SK-N-SH treated with all-trans-retinoic acid at 6 μM for 48 hours (cell line): ENCODE results near the gene MYL3.

Experiments
- BACH2 ChIP-seq: fragments of 250-450 bp; sonication (Bioruptor Pico); IDR thresholded peaks from 2 replicates; pipeline ENCODE4 v1.9.0; 2021; ENCODE audit warnings: mild to moderate bottlenecking, borderline replicate concordance
- ESRRG ChIP-seq: fragments of 250-450 bp; sonication (Bioruptor Pico); IDR thresholded peaks from 2 replicates; pipeline ENCODE4 v1.6.1; 2021; ENCODE audit warnings: mild to moderate bottlenecking
- ISL1 ChIP-seq: fragments of 250-450 bp; sonication (Bioruptor Pico); IDR thresholded peaks from 2 replicates; pipeline ENCODE4 v2.1.2; 2022; ENCODE audit warnings: mild to moderate bottlenecking, moderate library complexity
- OSR1 ChIP-seq: fragments of 250-450 bp; sonication (Bioruptor Pico); IDR thresholded peaks from 2 replicates; pipeline ENCODE4 v1.8.0; 2022; ENCODE audit warnings: moderate library complexity, mild to moderate bottlenecking, inconsistent platforms
- POU6F1 ChIP-seq: fragments of 250-450 bp; sonication (Bioruptor Pico); IDR thresholded peaks from 2 replicates; pipeline ENCODE4 v1.8.0; 2021; ENCODE audit warnings: low read depth, mild to moderate bottlenecking, moderate library complexity, borderline replicate concordance
- RARB ChIP-seq: fragments of 250-450 bp; sonication (Bioruptor Pico); IDR thresholded peaks from 2 replicates; pipeline ENCODE4 v1.8.0; 2021; ENCODE audit warnings: mild to moderate bottlenecking, moderate library complexity
- TOX ChIP-seq: fragments of 250-450 bp; sonication (Bioruptor Pico); IDR thresholded peaks from 2 replicates; pipeline ENCODE4 v1.8.0; 2021; ENCODE audit warnings: mild to moderate bottlenecking, moderate library complexity, borderline replicate concordance
- ZNF8 ChIP-seq: fragments of 450-650 bp; formaldehyde crosslinking; IDR thresholded peaks from 2 replicates; pipeline ENCODE4 v1.5.0; 2020; ENCODE audit warnings: mild to moderate bottlenecking, moderate library complexity
- TF ChIP-seq, protein P1 (sequence below): fragments of 250-450 bp; sonication (Bioruptor Pico); IDR thresholded peaks from 2 replicates; pipeline ENCODE4 v1.8.0; 2020; ENCODE audit warnings: mild to moderate bottlenecking, moderate library complexity, borderline replicate concordance

GRCh38 chr3:46852839-46853355, 10.3 kb downstream of the MYL3 start:
- no peak for TF ChIP-seq ZNF8 (CRISPR knock-in tag)
- no peak for TF ChIP-seq BACH2 (CRISPR knock-in tag)
- TF ChIP-seq ESRRG (CRISPR knock-in tag), result no peak
- TF ChIP-seq, protein P1, sequence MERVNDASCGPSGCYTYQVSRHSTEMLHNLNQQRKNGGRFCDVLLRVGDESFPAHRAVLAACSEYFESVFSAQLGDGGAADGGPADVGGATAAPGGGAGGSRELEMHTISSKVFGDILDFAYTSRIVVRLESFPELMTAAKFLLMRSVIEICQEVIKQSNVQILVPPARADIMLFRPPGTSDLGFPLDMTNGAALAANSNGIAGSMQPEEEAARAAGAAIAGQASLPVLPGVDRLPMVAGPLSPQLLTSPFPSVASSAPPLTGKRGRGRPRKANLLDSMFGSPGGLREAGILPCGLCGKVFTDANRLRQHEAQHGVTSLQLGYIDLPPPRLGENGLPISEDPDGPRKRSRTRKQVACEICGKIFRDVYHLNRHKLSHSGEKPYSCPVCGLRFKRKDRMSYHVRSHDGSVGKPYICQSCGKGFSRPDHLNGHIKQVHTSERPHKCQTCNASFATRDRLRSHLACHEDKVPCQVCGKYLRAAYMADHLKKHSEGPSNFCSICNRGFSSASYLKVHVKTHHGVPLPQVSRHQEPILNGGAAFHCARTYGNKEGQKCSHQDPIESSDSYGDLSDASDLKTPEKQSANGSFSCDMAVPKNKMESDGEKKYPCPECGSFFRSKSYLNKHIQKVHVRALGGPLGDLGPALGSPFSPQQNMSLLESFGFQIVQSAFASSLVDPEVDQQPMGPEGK (CRISPR knock-in tag), result no peak
- TF ChIP-seq TOX (CRISPR knock-in tag), result no peak
- no peak for TF ChIP-seq OSR1
- no peak for TF ChIP-seq POU6F1 (CRISPR knock-in tag)
- TF ChIP-seq ISL1, result no peak
- TF ChIP-seq RARB (CRISPR knock-in tag), result no peak
